CD14-positive monocyte (primary cell): ENCODE results near the gene ATP1B3. TPM values are rescaled to one million over a fixed set of nuclear protein-coding genes. Genes with fewer than 3 reads are reported as not detected.

Experiments
- DNase-seq, 3 donors: peaks; one replicate each; pipeline ENCODE4 v3.0.0-alpha.2; 2011 to 2022
- H2AFZ ChIP-seq: 2 replicates; pipeline ENCODE4 v1.6.0; 2012; ENCODE audit warnings: mild to moderate bottlenecking, low read depth, low read length, inconsistent platforms; ENCODE audit not compliant: insufficient read depth, poor library complexity, severe bottlenecking
- H3K27ac ChIP-seq, 2 donors: 1 replicate in 1 of 2; 2 replicates in 1 of 2; pipeline ENCODE4 v1.5.1; 2012 to 2013; ENCODE audit warnings: low read length in 2 of 2, control low read depth in 1 of 2, inconsistent platforms in 1 of 2, low read depth in 1 of 2, mild to moderate bottlenecking in 1 of 2
- H3K27me3 ChIP-seq, 2 donors: one replicate each; pipeline versions ENCODE4 v1.6.0 to v1.6.1; 2011 to 2013; ENCODE audit warnings: low read length in 2 of 2; ENCODE audit not compliant: control insufficient read depth in 2 of 2, insufficient read depth in 2 of 2
- H3K36me3 ChIP-seq, 2 donors: replicated peaks in 1 of 2; 1 replicate in 1 of 2; 2 replicates in 1 of 2; pipeline versions ENCODE4 v1.5.1 to v1.6.1; 2012 to 2013; ENCODE audit warnings: low read length in 2 of 2, control low read depth in 1 of 2, inconsistent platforms in 1 of 2, mild to moderate bottlenecking in 1 of 2; ENCODE audit not compliant: insufficient read depth in 2 of 2, control insufficient read depth in 1 of 2
- H3K4me1 ChIP-seq, 2 donors: 1 replicate in 1 of 2; 2 replicates in 1 of 2; pipeline versions ENCODE4 v1.5.1 to v1.6.1; 2012 to 2013; ENCODE audit warnings: low read length in 2 of 2, control low read depth in 1 of 2, inconsistent platforms in 1 of 2, mild to moderate bottlenecking in 1 of 2, moderate library complexity in 1 of 2; ENCODE audit not compliant: insufficient read depth in 2 of 2, control insufficient read depth in 1 of 2
- H3K4me2 ChIP-seq: replicated peaks from 2 replicates; pipeline ENCODE3; 2012; ENCODE audit warnings: low read length, moderate library complexity, mild to moderate bottlenecking; ENCODE audit not compliant: poor library complexity, severe bottlenecking; ENCODE audit errors: extremely low read depth
- H3K4me3 ChIP-seq, 3 experiments: fragments of 200-600 bp in 1 of 3; sonication (generic) in 1 of 3; replicated peaks in 1 of 3; 1 replicate in 2 of 3; 2 replicates in 1 of 3; pipeline ENCODE4 v1.5.1; 2011 to 2013; ENCODE audit warnings: low read length in 3 of 3, mild to moderate bottlenecking in 3 of 3, control low read depth in 2 of 3, low read depth in 2 of 3, inconsistent platforms in 1 of 3, moderate library complexity in 1 of 3
- H3K79me2 ChIP-seq: 2 replicates; pipeline ENCODE4 v1.6.0; 2012; ENCODE audit warnings: mild to moderate bottlenecking, control low read depth, inconsistent platforms, low read length, moderate library complexity; ENCODE audit not compliant: insufficient read depth
- H3K9ac ChIP-seq: 2 replicates; pipeline ENCODE4 v1.6.0; 2017; ENCODE audit warnings: low read length, mild to moderate bottlenecking; ENCODE audit not compliant: insufficient read depth, poor library complexity, severe bottlenecking
- H3K9me3 ChIP-seq, 2 donors: replicated peaks in 1 of 2; 1 replicate in 1 of 2; 2 replicates in 1 of 2; pipeline versions ENCODE4 v1.5.1 to v1.6.1; 2012 to 2013; ENCODE audit warnings: low read length in 2 of 2, control low read depth in 1 of 2; ENCODE audit not compliant: control insufficient read depth in 1 of 2, insufficient read depth in 1 of 2
- H4K20me1 ChIP-seq: 2 replicates; pipeline ENCODE4 v1.6.0; 2012; ENCODE audit warnings: mild to moderate bottlenecking, low read length, control low read depth, moderate library complexity; ENCODE audit not compliant: insufficient read depth
- H3K27ac Mint-ChIP-seq, 7 donors: one replicate each; pipeline ENCODE4 v1.8.0; 2020; ENCODE audit warnings: mild to moderate bottlenecking in 7 of 7, mixed read lengths in 7 of 7, moderate library complexity in 6 of 7, inconsistent platforms in 2 of 7
- H3K27me3 Mint-ChIP-seq, 3 donors: one replicate each; pipeline ENCODE4 v1.8.0; 2021 to 2022; ENCODE audit warnings: low read depth in 3 of 3, mild to moderate bottlenecking in 3 of 3, mixed read lengths in 3 of 3, moderate library complexity in 3 of 3, inconsistent platforms in 1 of 3
- H3K36me3 Mint-ChIP-seq, 2 donors: one replicate each; pipeline ENCODE4 v1.8.0; 2020; ENCODE audit warnings: mixed read lengths in 2 of 2, inconsistent platforms in 1 of 2, mild to moderate bottlenecking in 1 of 2
- H3K4me1 Mint-ChIP-seq: one replicate; pipeline ENCODE4 v1.8.0; 2020; ENCODE audit warnings: mild to moderate bottlenecking, mixed read lengths
- H3K4me3 Mint-ChIP-seq, 2 donors: one replicate each; pipeline ENCODE4 v1.8.0; 2020; ENCODE audit warnings: mild to moderate bottlenecking in 2 of 2, mixed read lengths in 2 of 2, moderate library complexity in 1 of 2
- H3K9me3 Mint-ChIP-seq, 7 donors: one replicate each; pipeline ENCODE4 v1.8.0; 2020 to 2022; ENCODE audit warnings: mixed read lengths in 7 of 7, mild to moderate bottlenecking in 6 of 7, moderate library complexity in 6 of 7, inconsistent platforms in 2 of 7
- WGBS: methylation state at CpG from one replicate; pipeline ENCODE4 v1.1.5; 2013; ENCODE audit warnings: missing lambda C conversion rate; ENCODE audit not compliant: insufficient coverage; 5-methylcytosine and 5-hydroxymethylcytosine counted together
- intact Hi-C, 2 donors: fragments of 100-400 bp; cut with micrococcal nuclease; formaldehyde crosslinking; loops; one replicate each; pipeline versions ENCODE4 v1.15.0 to v1.15.1; 2023
- polyA plus RNA-seq, 3 donors: library from polyadenylated mRNA; depleted of rRNA in 1 of 3; unstranded in 2 of 3; stranded (reverse) in 1 of 3; fragments of 300-500 nt in 2 of 3; fragments of >200 nt in 1 of 3; fragmentation: Illumina TruSeq in 2 of 3; gene quantifications; 1 replicate in 2 of 3; 2 replicates in 1 of 3; pipeline ENCODE4 v1.2.3, GENCODE V29; 2012 to 2021
- TF ChIP-seq, protein P1 (sequence below): fragments of 200-600 bp; IDR thresholded peaks from one replicate; pipeline ENCODE4 v1.8.0; 2022; ENCODE audit warnings: antibody characterized with exemption, mild to moderate bottlenecking

ATP1B3 gene
- polyA plus RNA-seq, 3 donors: 90.6 to 208 (median 177) TPM

DNA sequence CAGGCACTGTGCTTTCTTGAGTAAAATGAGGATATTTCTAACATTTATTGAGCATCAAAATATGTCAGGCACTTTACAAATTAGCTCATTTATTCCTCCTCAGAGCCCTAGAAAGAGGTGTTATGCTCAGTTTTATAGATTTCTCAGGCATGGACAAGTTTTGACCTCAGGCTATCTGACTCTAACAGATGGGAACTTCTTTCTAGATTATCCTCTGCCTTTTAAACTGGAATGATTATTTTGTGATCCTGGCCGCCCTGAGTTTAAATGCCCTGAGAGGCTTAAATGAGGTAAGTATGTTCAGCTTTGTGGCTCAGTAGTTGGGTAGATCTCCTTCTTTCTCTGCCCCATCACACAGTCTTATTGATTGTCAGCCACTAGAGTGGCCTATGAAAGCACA, 32.3 kb upstream of the ATP1B3 start:
- H2AFZ ChIP-seq: no peak overlapping the region

DNA sequence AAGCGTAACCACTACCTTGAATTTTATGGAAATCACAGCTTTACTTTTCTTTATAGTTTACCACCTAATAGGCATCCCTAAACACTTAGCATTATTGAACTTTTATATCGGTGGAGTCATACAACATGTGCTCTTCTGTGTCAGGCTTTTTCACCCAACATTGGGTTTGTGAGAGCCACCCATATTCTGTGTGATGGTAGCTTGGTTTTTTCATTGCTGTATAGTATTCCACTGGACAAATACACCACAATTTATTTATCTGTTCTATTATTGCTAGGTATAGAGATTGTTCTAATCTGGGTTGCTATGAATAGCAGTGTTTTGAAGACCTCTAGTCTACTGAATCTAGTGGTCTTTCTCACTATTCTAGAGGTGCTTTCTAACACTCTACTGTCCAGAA, 31.6 kb upstream of the ATP1B3 start:
- H3K9me3 ChIP-seq: no peaks in the 10 kb centered on the region
- Mint-ChIP-seq H3K27me3 (peaks cover 1 to 4% (median 4%) of the 10 kb centered on the region in 3 donors), H3K36me3 (no peaks in the 10 kb centered on the region), H3K4me3 (no peak overlapping the region), H3K27ac (no peak overlapping the region), H3K9me3 (peaks cover 0 to 2% (median 0%) of the 10 kb centered on the region in 7 donors), H3K4me1 (peaks cover 13% of the 10 kb centered on the region)
- TF ChIP-seq, protein P1, sequence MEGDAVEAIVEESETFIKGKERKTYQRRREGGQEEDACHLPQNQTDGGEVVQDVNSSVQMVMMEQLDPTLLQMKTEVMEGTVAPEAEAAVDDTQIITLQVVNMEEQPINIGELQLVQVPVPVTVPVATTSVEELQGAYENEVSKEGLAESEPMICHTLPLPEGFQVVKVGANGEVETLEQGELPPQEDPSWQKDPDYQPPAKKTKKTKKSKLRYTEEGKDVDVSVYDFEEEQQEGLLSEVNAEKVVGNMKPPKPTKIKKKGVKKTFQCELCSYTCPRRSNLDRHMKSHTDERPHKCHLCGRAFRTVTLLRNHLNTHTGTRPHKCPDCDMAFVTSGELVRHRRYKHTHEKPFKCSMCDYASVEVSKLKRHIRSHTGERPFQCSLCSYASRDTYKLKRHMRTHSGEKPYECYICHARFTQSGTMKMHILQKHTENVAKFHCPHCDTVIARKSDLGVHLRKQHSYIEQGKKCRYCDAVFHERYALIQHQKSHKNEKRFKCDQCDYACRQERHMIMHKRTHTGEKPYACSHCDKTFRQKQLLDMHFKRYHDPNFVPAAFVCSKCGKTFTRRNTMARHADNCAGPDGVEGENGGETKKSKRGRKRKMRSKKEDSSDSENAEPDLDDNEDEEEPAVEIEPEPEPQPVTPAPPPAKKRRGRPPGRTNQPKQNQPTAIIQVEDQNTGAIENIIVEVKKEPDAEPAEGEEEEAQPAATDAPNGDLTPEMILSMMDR: no peak
- H3K27ac ChIP-seq: no peak overlapping the region
- H3K9ac ChIP-seq: no peak overlapping the region
- WGBS: 100% methylated on average over 1 of the region's 2 CpGs
- no peak overlapping the region for H3K4me2 ChIP-seq
- DNase-seq: no peak
- no peaks in the 10 kb centered on the region for H4K20me1 ChIP-seq
- H3K36me3 ChIP-seq: no peaks in the 10 kb centered on the region
- intact Hi-C loops: no loop called here
- H3K79me2 ChIP-seq: no peaks in the 10 kb centered on the region
- H3K27me3 ChIP-seq: no peaks in the 10 kb centered on the region
- H3K4me1 ChIP-seq: peaks cover 13 to 14% of the 10 kb centered on the region in 2 donors
- no peak overlapping the region for H3K4me3 ChIP-seq
- H2AFZ ChIP-seq: no peak overlapping the region

More for the DNA sequence above, 32.3 kb upstream of the ATP1B3 start:
- H3K9ac ChIP-seq: no peak overlapping the region
- DNase-seq: no peak
- no peak overlapping the region for H3K4me2 ChIP-seq
- no peak overlapping the region for H3K27ac Mint-ChIP-seq
- H3K4me3 ChIP-seq: no peak overlapping the region
- H4K20me1 ChIP-seq: no peaks in the 10 kb centered on the region
- H3K4me1 Mint-ChIP-seq: peaks cover 6% of the 10 kb centered on the region
- H3K9me3 Mint-ChIP-seq: peaks cover 0 to 2% (median 0%) of the 10 kb centered on the region in 7 donors
- intact Hi-C loops: no loop called here
- no peak overlapping the region for H3K27ac ChIP-seq
- H3K36me3 Mint-ChIP-seq: no peaks in the 10 kb centered on the region
- no peak overlapping the region for H3K4me3 Mint-ChIP-seq
- H3K79me2 ChIP-seq: no peaks in the 10 kb centered on the region
- H3K4me1 ChIP-seq: peaks cover 6 to 7% of the 10 kb centered on the region in 2 donors
- TF ChIP-seq, protein P1: no peak
- H3K27me3 ChIP-seq: no peaks in the 10 kb centered on the region
- no peaks in the 10 kb centered on the region for H3K36me3 ChIP-seq
- peaks cover 1 to 4% (median 4%) of the 10 kb centered on the region in 3 donors for H3K27me3 Mint-ChIP-seq
- H3K9me3 ChIP-seq: no peaks in the 10 kb centered on the region
- WGBS: no CpG with 5 or more reads among the region's 1 CpG
